Amygdala (tissue), 56 donors: ENCODE data around the gene PRMT1.
A peak's percentile ranks its signal among the peaks of the same experiment; 100 is the strongest.

Experiments
- DNase-seq, 56 donors: peaks; one replicate each; lab custom pipeline; 2025; lab: John Stamatoyannopoulos, UW

The PRMT1 gene

GRCh38 chr19:49666120-49666444 lies 11.0 kb upstream of the PRMT1 start:
- DNase-seq, result no peak

- no peak for DNase-seq
Measured at GRCh38 chr19:49667473-49667872, 9.6 kb upstream of the PRMT1 start.

GRCh38 chr19:49669516-49669915 lies 7.6 kb upstream of the PRMT1 start:
- no peak for DNase-seq

GRCh38 chr19:49672131-49672919 lies 4.7 kb upstream of the PRMT1 start:
- peak in 47 of 56 donors; percentile 12 to 81 (median 49) for DNase-seq

- peak in 31 of 56 donors; percentile 42 to 95 (median 85) for DNase-seq
Measured at GRCh38 chr19:49676136-49676783, 811 bp upstream of the PRMT1 start.

DNA sequence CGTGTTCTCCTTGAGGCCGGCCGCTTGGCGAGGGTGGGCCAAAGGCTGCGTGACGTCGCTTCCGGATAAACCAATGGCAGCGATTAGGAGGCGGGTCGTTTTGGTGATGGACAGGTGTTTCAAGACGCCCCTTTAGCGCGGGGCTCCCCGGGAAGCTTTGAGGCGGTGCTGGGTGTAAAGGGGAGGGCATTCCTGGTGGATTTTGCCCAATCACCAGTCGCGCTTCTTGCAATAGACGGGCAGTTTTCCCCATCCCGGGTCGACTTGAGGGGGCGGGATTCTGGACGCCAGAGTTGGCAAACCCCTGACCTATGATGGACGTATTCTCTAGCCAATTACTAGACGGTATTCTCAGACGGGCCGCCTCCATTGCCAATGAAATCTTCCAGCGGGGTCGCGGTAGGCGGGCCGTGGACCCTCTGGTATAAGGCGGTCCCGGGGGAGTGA lies 264 bp upstream of the PRMT1 start:
- DNase-seq, result peak; percentile 84 to 100 (median 100)

DNA sequence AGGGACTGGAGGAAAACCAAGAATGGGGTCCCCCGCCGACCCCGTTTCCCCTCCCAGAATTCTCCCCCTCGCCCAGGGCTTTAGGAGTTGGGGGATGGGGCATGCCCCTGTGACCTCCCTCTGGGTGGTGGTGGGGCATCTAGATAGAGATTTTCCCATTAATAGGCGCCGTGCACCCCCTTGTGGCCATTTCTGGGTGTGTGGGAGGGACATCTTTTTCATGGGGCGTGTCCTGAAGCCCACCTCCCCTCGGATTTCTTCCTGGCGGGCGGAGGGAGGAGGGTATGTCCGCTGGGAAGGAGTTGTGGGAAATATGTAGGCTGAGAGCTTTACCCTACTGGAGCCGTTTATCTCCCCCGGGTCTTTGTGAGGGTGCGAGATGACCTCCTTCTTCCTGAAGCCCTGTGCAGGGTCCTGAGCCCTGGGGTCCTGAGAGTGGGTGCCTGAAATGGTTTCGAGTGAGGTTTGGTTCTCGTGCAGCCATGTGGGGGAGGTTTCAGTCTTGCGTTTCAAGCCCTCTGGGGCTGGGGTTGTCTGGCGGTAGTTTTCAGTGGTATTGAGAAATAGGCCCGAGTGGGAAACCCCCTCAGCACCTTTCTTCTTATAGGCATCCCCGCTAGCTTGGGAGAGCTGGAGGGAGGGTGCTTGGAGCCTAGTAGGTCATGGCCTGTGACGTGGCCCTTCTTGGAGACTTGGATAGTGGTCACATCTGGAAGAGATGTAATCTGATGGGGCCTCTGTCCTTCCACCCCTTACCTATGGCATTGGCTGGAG lies 1.0 kb downstream of the PRMT1 start:
- DNase-seq, result peak in 44 of 56 donors; percentile 6 to 72 (median 44)

DNA sequence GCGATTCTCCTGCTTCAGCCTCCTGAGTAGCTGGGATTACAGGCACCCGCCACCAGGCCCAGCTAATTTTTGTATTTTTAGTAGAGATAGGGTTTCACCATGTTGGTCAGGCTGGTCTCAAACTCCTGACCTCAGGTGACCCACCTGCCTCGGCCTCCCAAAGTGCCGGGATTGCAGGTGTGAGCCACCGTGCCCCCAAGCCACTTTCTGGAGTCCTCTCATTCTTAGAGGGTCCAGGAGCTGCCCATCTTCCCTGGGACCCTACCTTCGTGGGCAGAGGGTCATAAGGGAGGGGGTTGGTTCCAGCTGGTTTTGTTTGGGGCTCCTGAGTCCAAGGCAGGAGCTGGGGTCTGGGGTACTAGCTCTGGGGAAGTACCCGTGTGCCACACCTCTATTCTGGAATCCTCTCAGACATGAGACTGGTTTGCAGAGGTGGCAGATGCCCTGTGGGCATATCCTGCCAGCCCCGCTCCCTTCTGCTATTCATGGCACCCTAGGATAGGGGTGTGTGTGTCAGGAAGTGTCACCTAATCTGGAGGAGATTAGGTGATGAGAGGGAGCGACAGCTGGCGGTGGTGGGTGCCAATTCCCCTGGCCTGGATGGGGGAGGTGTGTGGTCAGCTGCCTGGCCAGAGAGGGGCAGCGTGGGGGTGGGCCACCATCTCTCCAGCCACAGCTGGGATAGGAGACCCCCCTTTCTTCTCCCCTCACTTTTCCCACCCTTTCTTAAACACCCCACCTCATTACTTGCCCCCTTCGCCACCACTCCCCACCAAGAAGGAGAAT lies 2.1 kb downstream of the PRMT1 start:
- DNase-seq, result no peak

GRCh38 chr19:49679771-49680413 lies 2.8 kb downstream of the PRMT1 start:
- DNase-seq, result no peak

GRCh38 chr19:49680421-49681351 lies 3.6 kb downstream of the PRMT1 start:
- DNase-seq, result peak in 55 of 56 donors; percentile 33 to 94 (median 75)

DNA sequence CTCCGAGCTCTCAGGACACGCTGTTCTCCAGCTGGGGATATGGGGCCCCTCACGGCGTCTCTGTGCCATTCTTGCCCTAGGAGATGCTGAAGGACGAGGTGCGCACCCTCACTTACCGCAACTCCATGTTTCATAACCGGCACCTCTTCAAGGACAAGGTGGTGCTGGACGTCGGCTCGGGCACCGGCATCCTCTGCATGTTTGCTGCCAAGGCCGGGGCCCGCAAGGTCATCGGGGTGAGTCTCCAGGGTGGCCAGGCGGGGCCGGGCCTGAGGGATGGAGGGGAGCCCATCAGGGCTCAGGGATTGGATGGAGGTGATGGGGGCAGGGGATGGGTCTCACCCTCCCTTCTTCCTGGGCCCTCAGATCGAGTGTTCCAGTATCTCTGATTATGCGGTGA lies 4.8 kb downstream of the PRMT1 start:
- no peak for DNase-seq

DNA sequence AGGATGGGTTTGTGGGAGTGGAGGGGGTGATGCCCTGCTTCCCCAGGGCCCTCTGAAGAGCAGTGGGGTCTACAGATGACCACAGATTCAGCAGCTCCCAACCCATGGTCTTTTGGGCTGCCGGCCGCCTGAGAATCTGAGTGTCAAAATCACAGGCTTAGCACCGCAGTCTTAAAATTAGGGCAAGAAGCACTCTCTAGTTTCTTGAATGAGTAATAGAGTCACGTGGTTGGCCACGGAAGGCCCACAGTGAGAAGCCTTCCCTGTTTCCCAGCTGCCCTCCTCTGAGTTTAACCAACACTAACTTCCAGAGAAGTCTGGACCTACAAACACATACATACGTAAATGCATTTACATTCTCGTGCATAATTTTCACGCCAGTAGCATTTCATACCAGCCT lies 5.2 kb downstream of the PRMT1 start:
- DNase-seq, result peak in 2 of 56 donors; percentile 11 to 15

DNA sequence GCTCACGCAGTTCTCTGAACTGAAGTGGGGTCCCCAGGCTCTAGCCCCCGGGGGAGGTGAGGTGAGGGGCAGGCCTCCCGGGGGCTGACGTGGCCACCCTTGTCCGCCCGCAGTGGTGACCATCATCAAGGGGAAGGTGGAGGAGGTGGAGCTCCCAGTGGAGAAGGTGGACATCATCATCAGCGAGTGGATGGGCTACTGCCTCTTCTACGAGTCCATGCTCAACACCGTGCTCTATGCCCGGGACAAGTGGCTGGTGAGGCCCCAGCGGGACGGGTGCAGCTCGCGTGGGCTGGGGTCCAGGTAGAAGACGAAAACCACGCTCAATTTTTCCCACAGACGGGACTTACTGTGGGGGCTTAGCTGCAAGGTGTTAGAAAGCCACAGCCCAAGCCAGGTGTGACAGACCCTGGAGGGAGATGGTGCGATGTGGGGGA lies 6.8 kb downstream of the PRMT1 start:
- DNase-seq, result no peak

- no peak for DNase-seq
Measured at GRCh38 chr19:49684251-49684982, 7.3 kb downstream of the PRMT1 start.

GRCh38 chr19:49684983-49685553 lies 8.0 kb downstream of the PRMT1 start:
- DNase-seq, result no peak

DNA sequence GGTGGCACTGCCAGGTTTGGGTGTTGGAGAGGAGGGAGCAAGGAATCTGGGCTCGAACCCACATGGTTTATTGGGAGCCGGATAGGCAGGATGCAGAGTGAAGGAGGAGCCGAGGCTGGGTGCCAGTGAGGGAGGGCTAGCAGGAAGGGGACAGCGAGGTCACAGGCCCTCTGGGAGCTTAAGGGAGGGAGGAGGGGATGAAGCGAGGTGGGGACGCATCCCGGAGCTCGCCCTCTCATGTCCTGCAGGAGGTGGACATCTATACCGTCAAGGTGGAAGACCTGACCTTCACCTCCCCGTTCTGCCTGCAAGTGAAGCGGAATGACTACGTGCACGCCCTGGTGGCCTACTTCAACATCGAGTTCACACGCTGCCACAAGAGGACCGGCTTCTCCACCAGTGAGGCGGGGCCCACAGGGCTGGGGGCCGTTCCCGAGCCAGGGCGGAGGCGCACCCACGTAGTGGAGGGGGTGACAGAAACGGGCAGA lies 8.8 kb downstream of the PRMT1 start:
- DNase-seq, result no peak

DNA sequence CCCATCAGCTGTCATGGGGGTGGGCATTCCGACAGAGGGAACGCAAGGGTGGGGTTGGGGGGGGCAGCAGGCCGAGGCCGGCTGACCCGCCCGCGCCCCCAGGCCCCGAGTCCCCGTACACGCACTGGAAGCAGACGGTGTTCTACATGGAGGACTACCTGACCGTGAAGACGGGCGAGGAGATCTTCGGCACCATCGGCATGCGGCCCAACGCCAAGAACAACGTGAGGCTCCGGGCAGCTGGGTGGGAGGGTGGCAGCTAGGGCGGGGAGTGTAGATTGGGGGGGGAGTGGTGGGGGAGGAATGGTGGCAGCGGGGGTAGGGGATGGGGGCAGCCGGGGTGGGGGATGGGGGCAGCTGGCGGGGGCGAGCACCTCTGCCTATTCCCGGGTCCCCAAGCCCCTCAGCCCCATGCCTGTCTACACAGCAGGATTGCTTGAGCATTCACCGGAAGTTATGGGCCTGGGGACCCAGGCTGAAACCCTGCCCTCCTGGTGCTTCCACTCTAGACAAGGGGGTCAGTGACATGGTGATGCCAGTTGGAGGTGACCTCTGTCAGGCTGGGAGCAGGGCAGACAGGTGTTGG lies 9.5 kb downstream of the PRMT1 start:
- no peak for DNase-seq
